Measurements from ENCODE around the gene FAM9A. TPM values are rescaled to one million over a fixed set of nuclear protein-coding genes. Genes with fewer than 3 reads are reported as not detected.

The FAM9A gene
- total RNA-seq, 5 donors from 2014 or later (not counting 1 experiment from before 2014, with no cell fraction given) = not detected

DNA sequence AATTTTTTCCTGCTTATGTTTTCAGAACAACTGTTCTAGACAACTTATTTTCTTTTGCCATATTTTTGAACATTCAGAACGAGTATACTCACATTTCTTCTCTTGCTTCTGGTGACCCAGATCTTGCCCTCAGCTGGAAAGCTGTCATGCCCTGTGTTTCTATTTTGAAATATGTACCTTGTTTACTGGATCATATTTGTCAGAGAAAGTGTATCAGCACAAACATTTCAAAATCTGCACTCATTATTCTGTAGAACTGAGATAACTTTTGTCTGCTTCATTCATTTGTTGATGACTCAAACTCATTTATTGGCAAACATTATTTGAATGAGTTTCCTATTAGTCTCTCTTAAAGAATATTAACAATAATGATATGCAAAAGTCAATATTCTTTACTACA lies 46.2 kb upstream of the FAM9A start:
- no peaks in the 10 kb centered on the region for H3K4me1 Mint-ChIP-seq
- Histone ChIP-seq H3K27me3 (replicated peaks in 1 of 2; ENCODE audit: control insufficient read depth in 2 of 2, extremely low read depth in 1 of 2, insufficient read depth in 2 of 2, low read length in 1 of 2) (peaks cover 0 to 2% of the 10 kb centered on the region in 2 experiments), H3K9me3 (no peaks in the 10 kb centered on the region), H3K4me3 (ENCODE audit: control insufficient read depth in 1 of 2, extremely low read depth in 1 of 2, low read length in 1 of 2) (no peak overlapping the region), H3K36me3 (ENCODE audit: control insufficient read depth in 2 of 2, extremely low read depth in 1 of 2, insufficient read depth in 1 of 2, low read length in 1 of 2) (no peaks in the 10 kb centered on the region), H3K27ac (ENCODE audit: low read length) (no peak overlapping the region), H3K4me1 (ENCODE audit: control insufficient read depth in 1 of 2, extremely low read depth in 1 of 2, insufficient read depth in 2 of 2, low read length in 2 of 2) (no peaks in the 10 kb centered on the region)
- ChIA-PET POLR2A (no interaction called here), CTCF (interaction anchor here in 1 of 2 donors (0.7 kb wide), 1 partner anchor 9 kb away, joined by 3 read pairs; no protein-coding TSS in a partner anchor)
- DNase-seq = no peak
- no peak overlapping the region for H3K27ac Mint-ChIP-seq
- H3K9me3 Mint-ChIP-seq = no peaks in the 10 kb centered on the region
- no CpG with 5 or more reads among the region's 1 CpG for WGBS (ENCODE audit: insufficient coverage)
- H3K4me3 Mint-ChIP-seq = no peak overlapping the region
- H3K27me3 Mint-ChIP-seq = peaks cover 4 to 30% of the 10 kb centered on the region in 2 donors
- no peak for ATAC-seq (replicated peaks in 1 of 4)
- no peaks in the 10 kb centered on the region for H3K36me3 Mint-ChIP-seq

DNA sequence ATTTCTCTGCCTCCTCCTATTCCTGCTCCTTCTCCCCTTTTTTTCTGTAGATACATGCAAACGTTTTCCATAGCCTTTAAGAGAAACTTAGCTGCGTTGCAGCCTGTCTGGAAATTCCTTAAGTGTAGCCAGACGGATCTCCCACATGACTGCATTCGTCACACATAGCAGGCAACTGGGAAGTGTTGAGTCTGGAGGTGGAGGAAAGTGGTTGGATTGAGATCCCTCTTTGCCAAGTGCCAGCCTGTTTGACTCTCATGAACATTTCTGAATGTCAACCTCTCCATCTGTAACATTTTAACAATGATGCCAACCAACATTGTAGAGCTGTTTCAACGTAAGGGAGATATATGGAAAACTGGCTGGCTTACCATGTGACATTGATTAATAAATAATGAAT lies 45.1 kb upstream of the FAM9A start:
- no peaks in the 10 kb centered on the region for H3K9me3 Mint-ChIP-seq
- CTCF ChIA-PET = no interaction called here

DNA sequence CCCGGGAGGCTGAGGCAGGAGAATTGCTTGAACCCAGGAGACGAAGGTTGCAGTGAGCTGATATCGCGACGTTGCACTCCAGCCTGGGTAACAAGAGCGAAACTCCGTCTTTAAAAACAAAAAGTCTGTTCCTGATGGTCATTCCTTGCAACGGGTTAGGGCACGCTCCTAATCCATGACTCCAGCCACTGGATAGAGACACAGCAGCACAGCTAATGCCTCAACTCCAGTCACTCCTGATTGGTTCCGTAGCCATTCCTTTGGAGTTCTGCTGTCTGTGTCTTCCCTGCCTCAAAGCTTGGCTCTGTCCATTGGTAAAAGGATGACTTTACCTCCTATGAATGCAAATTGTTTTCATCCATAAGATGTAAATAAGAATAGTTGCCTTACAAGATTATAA lies 44.3 kb upstream of the FAM9A start:
- Mint-ChIP-seq H3K4me1 (no peaks in the 10 kb centered on the region), H3K9me3 (no peaks in the 10 kb centered on the region), H3K27ac (no peak overlapping the region), H3K4me3 (no peak overlapping the region), H3K27me3 (peaks cover 4 to 23% of the 10 kb centered on the region in 2 donors), H3K36me3 (no peaks in the 10 kb centered on the region)
- POLR2A ChIA-PET = no interaction called here
- no peak overlapping the region for H3K4me3 ChIP-seq (ENCODE audit: control insufficient read depth in 1 of 2, extremely low read depth in 1 of 2, low read length in 1 of 2)
- H3K27ac ChIP-seq (ENCODE audit: low read length) = no peak overlapping the region
- H3K9me3 ChIP-seq = no peaks in the 10 kb centered on the region
- 95% methylated on average over 8 of the region's 10 CpGs for WGBS (ENCODE audit: insufficient coverage)
- no peaks in the 10 kb centered on the region for H3K4me1 ChIP-seq (ENCODE audit: control insufficient read depth in 1 of 2, extremely low read depth in 1 of 2, insufficient read depth in 2 of 2, low read length in 2 of 2)
- ATAC-seq (replicated peaks in 1 of 4) (no peak), DNase-seq (no peak)
- peaks cover 0 to 2% of the 10 kb centered on the region in 2 experiments for H3K27me3 ChIP-seq (replicated peaks in 1 of 2; ENCODE audit: control insufficient read depth in 2 of 2, extremely low read depth in 1 of 2, insufficient read depth in 2 of 2, low read length in 1 of 2)
- CTCF ChIA-PET = interaction anchor here in 1 of 2 donors (0.6 kb wide), 1 partner anchor 298 kb away, joined by 4 read pairs; no protein-coding TSS in a partner anchor
- H3K36me3 ChIP-seq (ENCODE audit: control insufficient read depth in 2 of 2, extremely low read depth in 1 of 2, insufficient read depth in 1 of 2, low read length in 1 of 2) = no peaks in the 10 kb centered on the region

More for the DNA sequence above, 45.1 kb upstream of the FAM9A start:
- peaks cover 0 to 2% of the 10 kb centered on the region in 2 experiments for H3K27me3 ChIP-seq (replicated peaks in 1 of 2; ENCODE audit: control insufficient read depth in 2 of 2, extremely low read depth in 1 of 2, insufficient read depth in 2 of 2, low read length in 1 of 2)
- H3K4me3 Mint-ChIP-seq = no peak overlapping the region
- no peaks in the 10 kb centered on the region for H3K36me3 ChIP-seq (ENCODE audit: control insufficient read depth in 2 of 2, extremely low read depth in 1 of 2, insufficient read depth in 1 of 2, low read length in 1 of 2)
- WGBS (ENCODE audit: insufficient coverage) = no CpG with 5 or more reads among the region's 5 CpGs
- H3K27me3 Mint-ChIP-seq = peaks cover 4 to 26% of the 10 kb centered on the region in 2 donors
- ATAC-seq (replicated peaks in 1 of 4) (no peak), DNase-seq (no peak)
- no peaks in the 10 kb centered on the region for H3K9me3 ChIP-seq
- H3K27ac Mint-ChIP-seq = no peak overlapping the region
- no peak overlapping the region for H3K4me3 ChIP-seq (ENCODE audit: control insufficient read depth in 1 of 2, extremely low read depth in 1 of 2, low read length in 1 of 2)
- H3K4me1 Mint-ChIP-seq = no peaks in the 10 kb centered on the region
- H3K36me3 Mint-ChIP-seq = no peaks in the 10 kb centered on the region
- H3K4me1 ChIP-seq (ENCODE audit: control insufficient read depth in 1 of 2, extremely low read depth in 1 of 2, insufficient read depth in 2 of 2, low read length in 2 of 2) = no peaks in the 10 kb centered on the region
- H3K27ac ChIP-seq (ENCODE audit: low read length) = no peak overlapping the region
- POLR2A ChIA-PET = no interaction called here

DNA sequence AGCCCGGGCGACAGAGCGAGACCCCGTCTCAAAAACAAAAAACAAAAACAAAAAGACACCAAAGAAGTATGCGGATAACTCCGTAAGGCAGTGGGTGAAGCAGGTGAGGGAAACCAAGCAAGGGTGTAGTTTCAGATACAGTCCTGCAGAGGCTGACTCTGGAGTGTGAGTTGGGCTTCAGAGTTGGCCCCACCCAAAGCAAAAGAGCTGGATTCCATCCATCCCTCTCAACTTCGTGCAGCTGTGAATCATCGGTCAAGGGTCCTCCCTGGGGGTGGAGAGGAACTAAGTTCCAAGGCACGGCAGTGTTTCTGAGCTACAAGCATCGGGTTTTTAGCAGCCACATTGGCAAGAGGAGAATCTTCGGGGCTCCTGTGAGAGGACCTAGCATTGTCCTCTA lies 43.9 kb upstream of the FAM9A start:
- no peak overlapping the region for H3K4me3 Mint-ChIP-seq
- no peak overlapping the region for H3K27ac Mint-ChIP-seq
- Histone ChIP-seq H3K27ac (ENCODE audit: low read length) (no peak overlapping the region), H3K4me3 (ENCODE audit: control insufficient read depth in 1 of 2, extremely low read depth in 1 of 2, low read length in 1 of 2) (no peak overlapping the region), H3K4me1 (ENCODE audit: control insufficient read depth in 1 of 2, extremely low read depth in 1 of 2, insufficient read depth in 2 of 2, low read length in 2 of 2) (no peaks in the 10 kb centered on the region), H3K9me3 (no peaks in the 10 kb centered on the region), H3K27me3 (replicated peaks in 1 of 2; ENCODE audit: control insufficient read depth in 2 of 2, extremely low read depth in 1 of 2, insufficient read depth in 2 of 2, low read length in 1 of 2) (peaks cover 0 to 2% of the 10 kb centered on the region in 2 experiments), H3K36me3 (ENCODE audit: control insufficient read depth in 2 of 2, extremely low read depth in 1 of 2, insufficient read depth in 1 of 2, low read length in 1 of 2) (no peaks in the 10 kb centered on the region)
- no peaks in the 10 kb centered on the region for H3K36me3 Mint-ChIP-seq
- ChIA-PET POLR2A (no interaction called here), CTCF (interaction anchor here (0.6 kb wide), 2 partner anchors 298 to 864 kb away, joined by 4 to 5 read pairs; no protein-coding TSS in a partner anchor)
- H3K27me3 Mint-ChIP-seq = peaks cover 4 to 19% of the 10 kb centered on the region in 2 donors
- no peaks in the 10 kb centered on the region for H3K9me3 Mint-ChIP-seq
- ATAC-seq (replicated peaks in 1 of 4) (no peak), DNase-seq (no peak)
- WGBS (ENCODE audit: insufficient coverage) = 60% methylated on average over 2 of the region's 11 CpGs
- no peaks in the 10 kb centered on the region for H3K4me1 Mint-ChIP-seq

DNA sequence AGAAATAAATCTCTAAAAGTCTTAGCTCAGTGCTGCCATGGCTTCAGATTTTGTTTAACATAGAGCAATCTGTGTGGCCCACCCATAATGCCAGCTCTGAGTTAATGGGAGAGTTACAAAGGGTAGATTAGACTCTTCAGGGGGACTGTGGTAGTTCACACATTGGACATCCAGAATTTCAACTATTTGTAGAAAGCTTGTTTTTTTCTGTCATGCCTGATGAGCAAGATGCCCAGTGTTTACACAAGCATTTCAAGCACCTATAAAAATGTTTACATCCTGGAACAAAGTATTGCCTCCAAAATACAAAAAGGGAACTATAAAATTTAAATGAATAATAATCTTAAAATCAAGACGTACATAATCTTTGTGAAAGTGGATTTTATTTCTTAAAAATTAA lies 43.0 kb upstream of the FAM9A start:
- CTCF ChIA-PET = no interaction called here
- ATAC-seq (replicated peaks in 1 of 4) = no peak
- no peak for DNase-seq
- no peak overlapping the region for H3K27ac Mint-ChIP-seq
- Histone ChIP-seq H3K4me1 (ENCODE audit: control insufficient read depth in 1 of 2, extremely low read depth in 1 of 2, insufficient read depth in 2 of 2, low read length in 2 of 2) (no peaks in the 10 kb centered on the region), H3K4me3 (ENCODE audit: control insufficient read depth in 1 of 2, extremely low read depth in 1 of 2, low read length in 1 of 2) (no peak overlapping the region), H3K27me3 (replicated peaks in 1 of 2; ENCODE audit: control insufficient read depth in 2 of 2, extremely low read depth in 1 of 2, insufficient read depth in 2 of 2, low read length in 1 of 2) (no peaks in the 10 kb centered on the region), H3K36me3 (ENCODE audit: control insufficient read depth in 2 of 2, extremely low read depth in 1 of 2, insufficient read depth in 1 of 2, low read length in 1 of 2) (no peaks in the 10 kb centered on the region), H3K9me3 (no peaks in the 10 kb centered on the region), H3K27ac (ENCODE audit: low read length) (no peak overlapping the region)
- H3K27me3 Mint-ChIP-seq = peaks cover 4 to 14% of the 10 kb centered on the region in 2 donors
- no peaks in the 10 kb centered on the region for H3K4me1 Mint-ChIP-seq
- H3K36me3 Mint-ChIP-seq = no peaks in the 10 kb centered on the region
- no CpG with 5 or more reads among the region's 1 CpG for WGBS (ENCODE audit: insufficient coverage)
- POLR2A ChIA-PET = no interaction called here
- no peak overlapping the region for H3K4me3 Mint-ChIP-seq
- H3K9me3 Mint-ChIP-seq = no peaks in the 10 kb centered on the region

DNA sequence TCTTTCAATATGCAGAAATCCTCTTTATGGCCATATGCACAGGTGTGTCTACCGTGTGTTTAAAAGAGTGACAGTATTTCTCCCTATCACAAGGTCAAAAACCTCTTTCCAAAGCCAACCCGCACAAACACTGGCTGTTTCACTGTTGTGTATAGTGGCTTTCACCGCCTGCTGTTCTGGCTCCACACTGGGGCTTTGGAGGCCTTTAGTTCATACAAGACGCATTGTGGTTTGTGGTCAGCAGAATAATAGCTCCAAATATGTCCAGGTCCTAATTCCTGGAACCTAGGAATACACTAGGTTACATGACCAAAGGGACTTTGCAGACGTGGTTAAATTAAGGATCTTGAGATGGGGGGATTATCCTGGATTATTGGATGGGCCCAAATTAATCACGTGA lies 40.7 kb upstream of the FAM9A start:
- peaks cover 12 to 13% of the 10 kb centered on the region in 2 donors for H3K27me3 Mint-ChIP-seq
- CTCF ChIA-PET = interaction anchor here in 1 of 2 donors (1.2 kb wide), 1 partner anchor 23 kb away, joined by 4 read pairs; no protein-coding TSS in a partner anchor
- H3K4me3 Mint-ChIP-seq = no peak overlapping the region
- no peaks in the 10 kb centered on the region for H3K27me3 ChIP-seq (replicated peaks in 1 of 2; ENCODE audit: control insufficient read depth in 2 of 2, extremely low read depth in 1 of 2, insufficient read depth in 2 of 2, low read length in 1 of 2)
- ATAC-seq (replicated peaks in 1 of 4) (no peak), DNase-seq (no peak)
- no peaks in the 10 kb centered on the region for H3K9me3 ChIP-seq
- H3K27ac Mint-ChIP-seq = no peak overlapping the region
- H3K4me3 ChIP-seq (ENCODE audit: control insufficient read depth in 1 of 2, extremely low read depth in 1 of 2, low read length in 1 of 2) = no peak overlapping the region
- H3K4me1 ChIP-seq (ENCODE audit: control insufficient read depth in 1 of 2, extremely low read depth in 1 of 2, insufficient read depth in 2 of 2, low read length in 2 of 2) = no peaks in the 10 kb centered on the region
- H3K9me3 Mint-ChIP-seq = no peaks in the 10 kb centered on the region
- H3K27ac ChIP-seq (ENCODE audit: low read length) = no peak overlapping the region
- POLR2A ChIA-PET = no interaction called here
- no peaks in the 10 kb centered on the region for H3K36me3 Mint-ChIP-seq
- no peaks in the 10 kb centered on the region for H3K36me3 ChIP-seq (ENCODE audit: control insufficient read depth in 2 of 2, extremely low read depth in 1 of 2, insufficient read depth in 1 of 2, low read length in 1 of 2)
- H3K4me1 Mint-ChIP-seq = no peaks in the 10 kb centered on the region
- WGBS (ENCODE audit: insufficient coverage) = no CpG with 5 or more reads among the region's 6 CpGs

DNA sequence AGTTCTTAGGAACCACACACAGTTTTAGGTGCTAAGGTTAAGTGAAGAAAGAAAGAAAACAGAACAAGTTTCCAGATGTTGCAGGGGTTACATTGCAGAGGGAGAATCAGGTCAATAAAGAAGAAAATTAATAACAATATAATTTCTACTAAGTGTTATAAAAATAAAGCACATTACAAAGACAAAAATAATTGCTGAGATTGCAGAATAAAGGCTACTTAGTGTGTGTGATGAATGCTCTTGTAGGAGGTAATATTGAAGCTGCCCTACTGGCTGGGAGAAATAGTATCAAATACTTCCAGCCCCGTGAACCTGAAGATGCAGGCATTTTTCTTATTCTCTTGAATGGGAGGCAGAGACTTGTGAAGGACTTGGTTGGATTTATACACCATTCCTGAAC lies 33.2 kb upstream of the FAM9A start:
- Histone ChIP-seq H3K4me3 (ENCODE audit: control insufficient read depth in 1 of 2, extremely low read depth in 1 of 2, low read length in 1 of 2) (no peak overlapping the region), H3K27ac (ENCODE audit: low read length) (no peak overlapping the region), H3K27me3 (replicated peaks in 1 of 2; ENCODE audit: control insufficient read depth in 2 of 2, extremely low read depth in 1 of 2, insufficient read depth in 2 of 2, low read length in 1 of 2) (no peaks in the 10 kb centered on the region), H3K36me3 (ENCODE audit: control insufficient read depth in 2 of 2, extremely low read depth in 1 of 2, insufficient read depth in 1 of 2, low read length in 1 of 2) (no peaks in the 10 kb centered on the region), H3K9me3 (no peaks in the 10 kb centered on the region), H3K4me1 (ENCODE audit: control insufficient read depth in 1 of 2, extremely low read depth in 1 of 2, insufficient read depth in 2 of 2, low read length in 2 of 2) (no peaks in the 10 kb centered on the region)
- no peaks in the 10 kb centered on the region for H3K4me1 Mint-ChIP-seq
- H3K9me3 Mint-ChIP-seq = no peaks in the 10 kb centered on the region
- DNase-seq (no peak), ATAC-seq (replicated peaks in 1 of 4) (no peak)
- ChIA-PET POLR2A (no interaction called here), CTCF (no interaction called here)
- H3K36me3 Mint-ChIP-seq = no peaks in the 10 kb centered on the region
- H3K4me3 Mint-ChIP-seq = no peak overlapping the region
- H3K27me3 Mint-ChIP-seq = peaks cover 29 to 49% of the 10 kb centered on the region in 2 donors
- H3K27ac Mint-ChIP-seq = no peak overlapping the region
- no CpG with 5 or more reads among the region's 1 CpG for WGBS (ENCODE audit: insufficient coverage)

Data from T-cell (primary cell).